NCI-H2107 treated with DMSO at 0.1 percent for 48 hours (cell line): ENCODE data around the gene CSMD2.
A peak's percentile ranks its signal among the peaks of the same experiment; 100 is the strongest.
"Not testable (repeated sequence)": the region's sequence is repeated elsewhere in the genome, so short reads cannot be mapped to it uniquely, and the experiment has no call there.

Source experiments
- DNase-seq: peaks from one replicate; lab custom pipeline; 2025; ENCODE audit not compliant: unreplicated experiment; lab: John Stamatoyannopoulos, UW

The CSMD2 gene

DNA sequence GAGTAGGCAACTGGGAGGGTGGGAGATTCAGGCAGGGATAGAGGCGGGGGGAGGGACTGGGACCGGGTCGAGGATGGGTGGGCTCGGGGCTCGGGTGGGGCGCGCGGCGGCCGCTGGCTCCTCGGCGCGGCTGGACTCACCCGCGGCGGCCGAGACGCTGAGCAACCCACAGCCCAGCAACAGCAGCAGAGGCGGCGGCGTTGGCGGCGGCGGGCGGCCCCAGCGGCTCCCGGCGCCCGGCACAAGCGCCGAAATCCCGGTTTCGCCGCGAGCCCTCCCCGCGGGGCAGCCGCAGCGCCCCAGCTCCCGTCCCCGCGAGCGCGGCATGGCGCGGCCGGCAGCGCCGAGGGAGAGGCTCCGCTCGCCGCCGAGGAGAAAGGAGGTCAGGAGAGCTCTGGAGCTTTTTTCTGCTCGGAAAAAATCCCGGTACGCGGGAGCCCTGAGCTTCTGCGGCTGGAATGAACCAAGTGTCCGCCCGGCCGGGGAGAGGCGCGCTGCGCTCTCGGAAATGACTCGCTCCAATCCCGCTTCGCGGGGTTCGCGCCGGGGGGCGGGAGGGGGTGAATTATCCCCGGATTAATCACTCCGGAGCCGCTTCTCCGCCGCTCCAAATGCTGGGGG, at the start of gene CSMD2:
Gene CSMD2 (minus strand): TSS at position 460 of the 621 bp plus-strand sequence. CDS start 133 bp downstream, at position 327.
- no peak for DNase-seq

DNA sequence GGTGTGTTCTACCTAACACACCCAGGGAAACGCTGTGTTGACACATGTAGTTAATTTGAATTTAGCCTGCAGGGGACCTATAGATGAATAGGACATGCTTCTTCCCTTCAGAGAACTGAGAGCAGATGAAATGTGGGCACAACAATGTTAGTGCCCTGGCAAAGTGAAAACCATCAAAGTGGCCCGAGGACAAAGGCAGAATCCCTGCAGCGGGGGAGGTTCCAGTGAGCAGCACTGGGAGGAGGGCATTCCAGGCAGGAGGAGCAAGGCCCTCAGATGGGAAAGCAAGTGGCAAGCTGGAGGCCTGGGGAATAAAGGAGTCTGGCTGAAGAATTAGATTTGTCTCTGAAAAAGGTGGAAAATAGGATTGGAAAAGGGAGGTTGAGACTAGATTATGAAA, 48.9 kb upstream of the CSMD2 start:
- no peak for DNase-seq

DNA sequence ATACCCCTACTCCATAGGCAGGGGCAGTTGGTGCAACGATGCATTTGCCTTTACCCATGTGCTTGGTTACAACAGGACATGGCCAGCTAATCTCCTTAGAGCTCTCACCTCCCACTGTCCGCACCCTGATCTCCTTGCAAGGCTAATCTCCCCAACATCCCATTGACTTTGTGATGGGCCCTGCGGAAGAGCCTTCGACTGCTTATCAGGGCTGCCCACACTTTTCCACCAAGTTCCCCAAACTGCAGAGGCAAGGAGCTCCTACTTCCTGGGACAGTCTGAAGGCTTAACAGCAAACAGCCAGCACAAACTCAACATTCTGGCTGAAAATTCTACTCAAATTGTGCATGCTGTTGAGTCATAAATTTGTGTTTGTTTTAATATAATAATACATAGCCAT, 47.6 kb upstream of the CSMD2 start:
- DNase-seq, result no peak

DNA sequence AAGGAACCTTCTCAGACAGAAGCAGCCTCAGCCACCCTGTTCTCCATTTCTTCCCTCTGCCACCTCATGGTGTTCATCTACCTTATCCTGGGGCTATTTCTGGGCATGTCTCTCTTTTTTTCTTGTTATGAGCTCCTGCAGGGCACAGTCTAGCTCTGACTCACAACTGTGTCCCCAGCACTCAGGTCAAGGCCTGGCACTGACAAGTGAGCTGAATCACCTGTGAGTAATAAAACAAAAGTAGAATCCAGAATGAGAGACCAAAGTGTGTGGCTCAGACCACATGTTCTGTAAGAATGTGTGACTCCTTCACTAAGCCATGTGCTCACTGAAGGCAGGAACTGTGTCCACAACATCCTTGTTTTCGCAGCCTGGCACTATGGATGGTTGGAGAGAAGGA, 34.9 kb upstream of the CSMD2 start:
- no peak for DNase-seq

DNA sequence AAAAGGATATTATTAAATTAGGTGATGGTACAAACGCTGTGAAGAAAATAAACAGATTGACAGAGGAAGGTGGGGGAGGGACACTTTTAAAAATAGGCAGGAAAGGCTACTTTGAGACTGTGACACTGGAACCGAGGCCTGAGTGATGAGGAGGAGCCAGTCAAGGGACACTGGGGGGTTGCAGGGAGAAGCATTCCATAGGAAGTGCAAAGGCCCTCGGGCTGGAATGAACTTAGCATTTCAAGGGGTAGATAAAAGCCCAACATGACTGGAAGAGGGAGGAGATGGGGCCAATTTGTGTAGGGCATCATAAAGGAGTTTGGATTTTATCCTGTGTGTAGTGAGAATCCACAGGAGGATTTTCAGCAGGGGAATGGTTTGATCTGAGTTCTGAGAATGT, 27.6 kb upstream of the CSMD2 start:
- DNase-seq, result no peak

DNA sequence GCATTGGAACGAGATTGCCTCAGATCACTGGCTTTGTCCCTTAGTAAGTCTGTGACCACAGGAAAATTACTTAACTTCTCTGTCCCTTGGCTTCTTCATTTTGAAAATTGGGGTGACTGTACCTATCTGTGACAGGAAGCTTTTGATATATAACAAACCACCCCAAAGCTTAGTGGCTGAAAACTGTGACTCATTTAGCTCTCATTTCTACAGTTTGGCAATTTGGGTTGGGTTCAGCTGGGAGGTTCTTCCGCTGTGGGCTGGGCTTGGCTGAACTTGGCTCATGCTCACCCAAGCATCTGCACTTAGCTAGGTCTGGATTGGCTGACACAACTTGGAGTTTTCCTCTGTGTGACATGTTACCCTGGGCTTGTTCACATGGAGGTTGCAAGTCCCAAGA, 25.7 kb upstream of the CSMD2 start:
- no peak for DNase-seq

DNA sequence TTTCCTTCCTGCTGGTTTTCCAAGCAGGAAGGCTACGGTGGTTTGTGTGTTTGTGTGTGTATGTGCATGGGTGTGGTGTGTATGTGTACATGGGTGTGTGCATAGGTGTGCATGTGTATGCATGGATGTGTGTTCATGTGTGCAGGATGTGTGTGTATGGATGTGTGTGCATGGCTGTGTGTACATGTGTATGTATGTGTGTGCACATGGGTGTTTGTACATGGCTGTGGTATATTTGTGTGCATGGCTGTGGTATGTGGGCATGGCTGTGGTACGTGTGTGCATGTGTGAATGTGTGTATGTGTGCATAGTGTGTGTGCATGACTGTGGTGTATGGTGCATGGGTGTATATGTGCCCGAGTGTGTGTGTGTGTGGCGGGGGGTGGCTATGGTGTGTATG, 24.0 kb upstream of the CSMD2 start:
- DNase-seq, result no peak

DNA sequence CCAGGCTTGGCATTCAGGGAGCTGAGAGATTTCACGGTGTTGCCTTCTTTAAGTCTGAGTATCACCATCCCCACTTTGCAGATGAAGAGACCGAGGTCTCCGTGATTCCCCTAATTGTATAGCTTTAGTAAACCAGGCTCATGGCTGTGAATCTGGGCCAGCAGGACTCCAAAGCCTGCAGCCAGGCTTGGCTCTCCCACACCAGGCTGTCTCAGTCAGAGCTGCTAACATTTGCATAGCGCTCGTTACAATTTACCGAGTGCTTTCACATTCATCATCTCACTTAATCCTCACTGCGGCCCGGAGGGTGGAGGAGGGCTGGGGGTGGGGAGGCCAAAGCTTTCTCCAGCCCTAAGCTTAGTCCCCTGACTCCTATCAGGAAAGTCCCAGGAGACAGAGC, 23.4 kb upstream of the CSMD2 start:
- DNase-seq, result no peak

DNA sequence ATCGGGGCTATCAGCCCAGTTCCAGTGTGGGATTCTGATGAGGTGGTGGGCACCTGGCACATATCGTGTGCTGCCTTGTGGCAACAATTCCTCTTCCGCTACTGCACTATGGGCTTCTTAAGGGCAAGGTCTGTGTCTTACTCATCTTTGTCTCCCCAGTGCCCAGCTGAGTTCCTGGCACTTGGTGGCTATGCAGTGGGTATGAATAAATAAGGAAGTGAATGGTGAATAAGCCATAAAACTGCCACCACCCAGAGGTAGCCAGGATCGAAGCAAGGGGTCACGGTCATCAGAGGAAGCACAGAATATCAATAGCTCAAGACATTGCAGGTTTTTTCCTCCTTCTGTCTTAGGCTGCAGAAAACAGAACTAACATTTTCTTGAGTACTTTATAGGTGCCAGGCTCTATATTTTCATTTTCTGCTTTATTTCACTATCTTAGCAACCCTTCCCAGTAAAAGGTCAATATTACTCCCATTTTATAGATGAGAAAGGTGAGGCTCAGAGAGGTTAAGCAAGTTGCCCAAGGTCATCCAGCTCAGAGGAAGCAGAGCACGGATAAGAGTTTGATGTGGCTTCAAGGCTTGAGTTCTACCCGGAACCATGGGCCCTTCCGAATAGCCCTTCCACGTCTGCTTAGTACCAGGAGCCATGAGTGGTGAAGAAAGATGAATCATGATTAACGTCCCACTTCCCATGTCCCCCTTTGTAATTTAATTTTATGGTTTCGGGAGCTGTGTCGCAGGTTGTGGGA, 21.9 kb upstream of the CSMD2 start:
- no peak for DNase-seq

DNA sequence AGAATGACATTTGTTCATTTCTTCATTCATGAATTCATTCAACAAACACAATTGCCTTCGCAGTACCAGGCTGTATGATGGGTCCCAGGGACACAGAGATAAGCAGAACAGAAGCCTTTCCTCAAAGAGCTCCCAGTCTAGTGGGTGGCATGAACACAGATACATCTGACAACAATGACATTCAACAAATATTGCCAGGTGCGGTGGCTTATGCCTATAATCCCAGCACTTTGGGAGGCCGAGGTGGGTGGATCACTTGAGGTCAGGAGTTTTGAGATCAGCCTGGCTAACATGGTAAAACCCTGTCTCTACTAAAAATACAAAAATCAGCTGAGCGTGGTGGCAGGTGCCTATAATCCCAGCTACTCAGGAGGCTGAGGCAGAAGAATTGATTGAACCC, 18.4 kb upstream of the CSMD2 start:
- not testable (repeated sequence) for DNase-seq

DNA sequence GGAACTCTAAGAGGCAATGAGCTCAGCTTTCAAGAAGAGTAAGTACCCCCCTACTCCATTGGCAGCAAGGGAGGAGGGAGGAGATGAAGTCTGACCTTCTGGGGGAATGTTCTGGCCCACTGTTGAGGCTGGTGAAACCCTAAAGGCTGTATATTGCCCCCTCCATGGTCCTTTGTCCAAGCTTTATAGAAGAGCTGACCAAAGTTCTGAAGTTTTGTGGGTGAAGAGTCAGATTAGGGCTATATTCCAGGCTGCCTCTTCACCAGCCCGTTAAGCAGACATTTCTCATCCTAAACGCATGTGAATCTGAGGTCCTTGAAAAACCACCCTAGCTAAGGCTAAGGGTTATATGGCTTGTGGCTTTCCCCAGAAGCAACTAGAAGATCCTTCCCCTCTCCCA, 13.0 kb upstream of the CSMD2 start:
- DNase-seq, result no peak

DNA sequence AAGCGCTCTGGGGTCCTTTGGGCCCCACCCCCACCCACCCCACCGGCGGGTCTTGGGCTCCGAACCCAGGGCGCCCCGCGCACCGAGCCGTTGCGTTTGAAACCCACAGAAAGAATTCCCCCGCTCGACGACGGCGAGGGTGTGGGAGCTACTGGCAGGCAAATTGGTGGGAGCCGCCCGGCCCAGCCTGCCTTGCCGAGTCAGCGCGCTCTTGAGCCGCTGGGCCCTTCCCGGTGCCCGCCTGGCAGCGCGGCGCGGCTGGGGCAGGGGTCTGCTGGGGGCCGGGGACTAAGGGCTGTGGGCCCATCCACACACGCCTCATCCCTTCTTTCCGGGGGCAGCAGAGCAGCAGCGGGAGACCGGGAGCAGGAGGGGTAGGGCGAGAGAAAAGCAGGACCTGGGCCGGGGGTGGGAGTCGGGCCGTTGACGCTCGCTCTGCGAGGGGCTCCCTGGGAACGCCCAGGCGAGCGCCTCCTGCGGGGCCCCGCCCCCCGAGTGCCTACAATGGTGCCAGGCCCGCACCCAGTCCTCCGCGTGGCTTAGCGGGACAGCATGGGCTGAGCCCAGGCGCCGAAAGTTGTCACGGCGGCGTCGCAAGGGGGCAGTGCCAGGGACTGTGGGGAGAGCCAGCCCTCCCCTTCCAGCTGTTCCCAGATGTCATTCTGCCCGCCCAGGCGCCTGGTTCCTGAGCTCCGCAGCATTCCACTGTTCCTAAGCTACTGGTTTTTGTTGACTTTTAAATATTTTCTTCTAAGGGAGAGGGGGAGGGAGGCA, 12.0 kb upstream of the CSMD2 start, which contains the start of gene C1orf94:
Gene C1orf94 (plus strand): TSS at position 78 of the 774 bp plus-strand sequence. CDS start 883 bp downstream, outside the sequence.
- DNase-seq, result no peak

DNA sequence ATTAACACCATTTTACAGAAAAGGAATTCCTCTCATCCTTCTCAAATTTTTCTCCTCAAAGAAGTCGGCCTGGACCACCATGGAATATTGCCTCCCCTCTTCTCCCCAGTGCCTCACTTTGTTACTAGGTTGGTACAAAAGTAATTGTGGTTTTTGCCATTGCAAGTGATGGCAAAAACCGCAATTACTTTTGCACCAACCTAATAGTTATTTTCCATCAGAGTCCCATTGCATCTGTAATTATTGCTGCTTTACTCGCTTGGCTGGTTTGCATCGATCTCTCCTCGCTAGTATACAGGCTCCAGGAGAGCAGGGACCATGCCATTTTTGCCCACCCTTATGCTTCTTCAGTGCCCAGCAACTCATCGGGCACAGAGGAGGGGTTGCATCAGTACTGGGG, 10.7 kb upstream of the CSMD2 start:
- DNase-seq, result no peak

DNA sequence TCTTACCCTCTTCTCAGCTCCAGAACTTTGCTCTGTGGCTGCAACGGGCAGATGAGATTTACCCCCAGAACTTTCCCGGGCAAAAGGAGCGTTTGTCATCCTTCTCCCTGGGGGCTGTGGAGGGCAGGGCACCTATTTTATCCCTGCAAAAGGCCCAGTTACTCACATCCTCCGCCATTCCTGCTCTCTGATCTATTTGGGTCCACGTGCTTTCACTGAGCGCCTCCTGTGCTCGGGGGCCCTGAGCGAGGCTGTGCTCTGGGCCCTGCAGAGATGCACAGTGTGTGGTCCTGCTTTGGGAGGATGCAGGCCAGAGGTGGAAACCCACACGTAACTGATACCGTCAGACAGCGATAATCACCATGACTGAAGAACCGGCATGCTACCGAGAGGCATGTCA, 2.4 kb upstream of the CSMD2 start:
- DNase-seq, result no peak

DNA sequence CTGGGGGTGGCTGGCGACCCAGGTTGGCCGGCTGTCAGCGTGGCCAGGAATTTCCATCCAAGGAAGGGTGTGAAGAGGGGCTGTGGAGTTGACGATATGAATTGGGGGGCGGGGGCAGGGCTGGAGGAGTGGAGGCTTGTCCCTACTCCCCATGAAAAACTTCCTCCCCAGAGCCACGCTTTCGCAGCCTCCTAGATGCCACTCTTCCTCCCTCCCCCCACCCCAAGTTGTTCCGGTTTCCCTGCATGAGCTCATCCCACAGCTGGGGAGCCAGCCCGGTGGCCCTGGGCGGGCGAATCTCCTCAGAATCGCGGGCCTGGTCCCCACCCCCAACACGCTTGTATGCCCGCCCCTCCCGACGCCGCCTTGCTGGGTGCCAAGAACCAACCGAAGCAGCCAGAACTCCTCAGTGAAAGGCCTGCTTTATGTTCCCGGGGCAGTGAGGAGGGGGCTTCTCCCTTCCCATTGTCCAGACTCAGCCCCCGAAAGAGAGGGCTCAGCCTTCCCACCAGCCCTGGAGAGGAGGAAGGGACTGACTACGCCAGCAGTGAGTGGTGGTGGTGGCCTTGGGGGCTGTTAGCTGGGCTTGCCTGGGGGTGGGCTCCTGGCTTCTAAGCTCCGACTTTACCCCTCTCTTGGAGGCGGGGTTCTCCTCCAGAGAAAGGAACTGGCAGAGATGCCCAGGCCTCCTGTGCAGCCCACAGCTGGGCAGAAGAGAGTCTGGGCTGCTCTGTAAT, 1.8 kb upstream of the CSMD2 start:
- no peak for DNase-seq

DNA sequence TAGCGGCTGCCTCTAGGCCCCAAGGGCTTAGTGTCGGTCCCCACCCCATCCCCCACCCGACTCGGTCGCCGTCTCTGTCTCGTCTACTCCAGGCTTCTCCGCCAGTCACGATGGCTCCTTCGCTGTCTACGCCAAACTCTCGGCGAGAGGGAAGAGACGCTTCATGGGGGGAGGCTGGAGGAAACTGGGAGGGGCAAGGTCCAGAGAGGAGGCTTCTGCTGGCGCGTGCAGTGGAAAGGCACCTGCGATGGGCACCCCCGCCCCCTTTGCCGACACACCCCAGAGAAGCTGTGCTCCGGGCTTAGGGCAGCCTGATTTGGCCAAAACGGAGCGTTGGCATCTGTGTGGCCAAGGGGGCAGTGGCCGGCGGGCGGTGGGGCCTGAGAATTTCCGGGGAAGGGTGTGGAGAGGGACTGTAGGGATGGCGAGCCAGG, 1.2 kb upstream of the CSMD2 start:
- no peak for DNase-seq

DNA sequence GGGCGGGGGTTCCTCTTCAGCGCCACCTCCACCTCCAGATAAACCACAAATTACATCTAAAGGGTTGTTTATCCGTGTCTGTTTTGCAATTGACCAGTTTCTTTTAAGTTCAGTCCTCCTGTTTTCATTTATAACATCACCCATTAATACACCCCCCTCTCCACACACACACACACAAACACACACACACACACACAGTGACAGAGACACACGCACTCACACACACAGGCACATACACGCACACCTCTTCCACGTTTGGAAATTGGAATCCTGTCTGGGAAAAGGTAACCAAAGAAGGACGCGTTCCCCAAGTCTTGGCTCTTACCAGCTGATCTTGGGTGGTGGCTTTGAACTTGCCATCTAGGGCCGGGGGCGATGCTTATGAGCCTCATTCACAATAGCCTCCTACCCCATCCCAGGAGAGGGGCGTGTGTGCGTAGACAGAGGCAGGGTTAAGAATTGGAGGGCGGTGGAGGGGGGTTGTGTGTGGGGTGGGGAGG, 442 bp upstream of the CSMD2 start:
- DNase-seq, result no peak

DNA sequence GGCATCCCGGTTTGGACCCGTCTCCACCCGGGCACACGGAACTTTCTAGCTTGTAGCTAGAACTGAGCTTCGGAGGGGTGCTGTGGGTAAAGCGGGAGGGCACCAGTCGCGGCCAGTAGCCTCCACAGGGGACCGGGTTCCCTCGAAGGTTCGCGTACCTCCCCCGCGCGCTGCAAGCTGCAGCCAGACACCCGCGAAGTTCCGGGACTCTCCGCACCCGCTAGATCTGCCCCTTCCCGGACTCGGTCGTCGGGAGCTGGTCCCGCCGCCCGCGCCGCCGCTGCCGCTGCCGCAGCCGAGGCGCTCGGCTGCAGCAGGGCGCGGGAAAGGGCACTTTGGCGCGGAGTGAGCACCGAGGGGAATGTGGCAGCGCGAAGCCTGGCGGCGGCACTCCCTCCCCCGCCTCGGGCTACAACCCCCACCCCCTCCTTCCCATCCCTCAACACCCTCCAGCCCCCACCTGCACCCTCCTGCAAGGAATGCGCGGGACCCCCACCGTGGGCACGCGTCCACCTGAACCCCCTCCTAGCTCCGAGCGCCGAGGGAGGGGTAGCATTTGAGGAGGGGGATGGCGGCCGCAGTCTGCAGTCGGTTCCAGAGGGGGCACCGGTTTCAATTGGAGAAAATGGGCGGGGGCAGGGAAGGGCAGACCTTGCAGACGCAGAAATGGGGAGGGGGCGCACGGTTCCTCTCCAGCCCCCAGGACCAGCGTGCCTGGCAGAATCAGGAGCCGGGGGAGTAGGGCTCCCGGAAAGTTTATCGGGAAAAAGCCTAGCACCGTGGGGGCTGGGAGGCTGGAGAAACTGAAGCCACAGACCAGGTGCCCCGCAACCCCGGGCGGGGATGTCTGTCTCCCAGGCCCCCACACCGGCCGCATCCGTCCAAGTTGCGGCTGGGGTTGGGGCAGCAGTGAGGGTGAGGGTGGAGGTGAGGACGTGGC, 968 bp downstream of the CSMD2 start:
- no peak for DNase-seq

DNA sequence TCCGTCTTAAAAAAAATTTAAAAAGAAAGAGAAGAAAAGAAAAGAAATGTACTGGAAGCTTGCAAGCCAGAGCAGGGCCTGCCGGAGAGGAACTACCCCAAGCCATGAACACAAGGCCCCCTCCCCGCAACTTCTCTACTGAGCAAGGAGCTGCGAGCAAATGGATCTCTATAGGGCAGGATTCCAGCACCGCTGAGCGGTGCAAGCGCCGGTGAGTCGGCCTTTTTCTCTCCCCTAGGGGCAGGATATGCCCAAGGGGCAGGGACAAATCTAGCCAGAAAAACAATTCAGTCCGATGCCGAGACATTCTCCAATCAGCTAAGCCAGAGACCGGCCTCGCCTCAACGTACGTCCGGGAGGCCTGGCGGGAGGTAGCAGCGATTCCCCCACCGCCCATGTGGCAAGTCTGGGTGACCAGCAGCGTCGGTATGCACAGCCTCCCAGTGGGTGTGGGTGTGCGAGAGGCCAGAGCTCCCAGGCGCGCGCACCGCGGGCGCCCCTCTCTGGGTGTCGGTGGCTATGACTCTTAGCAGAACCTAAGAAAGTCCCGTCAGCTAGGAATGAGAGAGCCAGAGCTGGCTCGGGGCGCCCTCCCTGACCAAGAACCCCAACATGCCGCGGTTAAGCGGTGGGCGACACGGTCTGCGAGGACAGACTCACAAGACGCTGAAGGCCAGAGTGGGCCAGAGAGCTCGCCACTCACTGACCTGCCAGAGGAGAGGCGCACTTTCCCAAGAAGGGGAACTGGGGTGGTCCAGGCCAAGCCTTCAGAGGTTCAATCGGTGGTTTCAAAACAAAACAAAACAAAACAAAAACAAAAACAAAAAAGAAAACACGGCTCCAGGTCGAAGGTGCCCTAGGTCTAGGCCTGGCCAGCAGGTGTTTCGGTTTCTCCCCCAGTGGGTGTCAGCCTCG, 1.9 kb downstream of the CSMD2 start:
- peak; percentile 17 for DNase-seq
